WI38 (cell line): Measurements from ENCODE around the gene DYNLT1.
A peak's percentile ranks its signal among the peaks of the same experiment; 100 is the strongest.
"Not testable (repeated sequence)": the region's sequence is repeated elsewhere in the genome, so short reads cannot be mapped to it uniquely, and the experiment has no call there.

ENCODE experiments used
- H3K4me3 ChIP-seq: 2 replicates; pipeline ENCODE4 v1.5.1; 2011; ENCODE audit warnings: low read depth, mild to moderate bottlenecking, control low read depth, low read length
- CTCF ChIP-seq: IDR thresholded peaks from 2 replicates; pipeline ENCODE4 v1.5.1; 2012; ENCODE audit warnings: low read depth, mild to moderate bottlenecking, control low read depth, low read length

The DYNLT1 gene

GRCh38 chr6:158606935-158607334 is 37.6 kb downstream of the DYNLT1 start:
- TF ChIP-seq CTCF = no peak
- no peak overlapping the region for H3K4me3 ChIP-seq

GRCh38 chr6:158606011-158606410 is 38.5 kb downstream of the DYNLT1 start:
- not testable (repeated sequence) for H3K4me3 ChIP-seq

GRCh38 chr6:158605266-158605878 is 39.2 kb downstream of the DYNLT1 start:
- TF ChIP-seq CTCF = peak; percentile 73
- H3K4me3 ChIP-seq = no peak overlapping the region

GRCh38 chr6:158604048-158604406 is 40.5 kb downstream of the DYNLT1 start:
- no peak overlapping the region for H3K4me3 ChIP-seq
- TF ChIP-seq CTCF = no peak

- TF ChIP-seq CTCF = no peak
- no peak overlapping the region for H3K4me3 ChIP-seq
Measured at GRCh38 chr6:158603261-158604047, 41.1 kb downstream of the DYNLT1 start.

- no peak for TF ChIP-seq CTCF
Measured at GRCh38 chr6:158599635-158600034, 44.9 kb downstream of the DYNLT1 start.

GRCh38 chr6:158597565-158597964 is 47.0 kb downstream of the DYNLT1 start:
- TF ChIP-seq CTCF = no peak
- no peak overlapping the region for H3K4me3 ChIP-seq

More at GRCh38 chr6:158599635-158600034, 44.9 kb downstream of the DYNLT1 start:
- no peak overlapping the region for H3K4me3 ChIP-seq
